NCI-H2171 treated with DMSO at 0.1 percent for 48 hours (cell line): Measurements from ENCODE around the gene TSPAN10.
"Not testable (repeated sequence)": the region's sequence is repeated elsewhere in the genome, so short reads cannot be mapped to it uniquely, and the experiment has no call there.

Source experiments
- DNase-seq: peaks from one replicate; lab custom pipeline; 2025; lab: John Stamatoyannopoulos, UW

Gene TSPAN10

DNA sequence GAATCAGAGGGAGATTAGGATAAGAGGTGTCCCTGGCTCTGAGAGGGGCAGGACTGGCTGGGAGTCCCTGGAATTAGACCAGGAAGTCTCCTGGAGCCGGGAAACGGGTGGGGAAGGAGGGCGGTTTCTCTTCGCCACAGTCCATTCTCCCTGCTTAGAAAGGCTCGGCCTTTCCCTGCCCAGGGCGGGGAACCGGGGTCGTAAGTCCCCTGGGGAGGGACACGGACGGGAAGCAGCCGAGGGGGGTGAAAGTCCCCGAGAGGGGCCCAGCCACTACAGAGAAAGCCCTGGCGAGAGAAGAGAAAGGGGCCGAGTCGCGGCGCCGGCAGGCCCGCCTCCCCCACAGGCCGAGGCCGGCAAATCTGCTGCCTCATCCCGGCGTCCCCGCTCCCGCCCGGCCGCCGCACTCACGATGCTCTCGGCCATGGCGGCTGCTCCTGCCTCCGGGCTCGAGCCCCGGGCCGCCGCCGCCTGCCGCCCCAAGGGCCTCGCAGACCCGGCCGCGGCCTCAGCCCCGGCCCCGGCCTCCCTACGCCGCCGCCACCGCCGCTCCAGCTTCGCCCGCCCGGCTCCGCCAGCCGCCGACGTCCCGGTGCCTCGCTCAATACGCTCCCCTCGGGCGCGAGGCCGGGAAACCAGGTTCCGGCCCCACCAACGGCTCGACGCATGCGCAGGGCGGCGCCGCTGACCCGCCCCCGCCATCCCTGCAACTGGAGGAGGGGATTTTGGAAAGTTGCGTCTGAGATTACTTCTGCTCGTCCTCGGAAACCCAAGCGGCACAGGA is at the start of gene TSPAN10, which contains the start of gene NPLOC4:
Gene TSPAN10 (plus strand): TSS at position 692 of the 784 bp plus-strand sequence. CDS start 5,217 bp downstream, outside the sequence.
Gene NPLOC4 (minus strand): TSS at position 608 of the 784 bp plus-strand sequence. CDS start 182 bp downstream, at position 426.
- DNase-seq = peak; percentile 74

DNA sequence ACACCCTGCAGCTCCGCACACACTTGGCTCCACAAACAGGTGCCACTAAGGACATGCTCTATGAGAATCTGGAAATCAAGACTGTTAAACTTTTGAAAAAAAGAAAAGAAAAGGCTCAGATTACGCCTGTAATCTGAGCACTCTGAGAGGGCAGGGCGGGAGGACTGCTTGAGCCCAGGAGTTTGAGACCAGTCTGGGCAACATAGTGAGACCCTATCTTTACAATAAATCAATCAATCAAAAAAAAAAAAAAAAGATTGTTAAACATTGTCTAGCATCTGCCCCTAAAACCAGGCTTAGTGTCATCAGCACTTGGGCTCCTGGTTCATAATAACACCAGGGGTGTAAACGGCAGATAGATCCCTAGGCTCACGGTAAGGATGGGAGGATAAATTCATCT is 47.4 kb upstream of the TSPAN10 start:
- DNase-seq = no peak

GRCh38 chr17:81590121-81590520 is 46.9 kb upstream of the TSPAN10 start:
- DNase-seq = no peak

DNA sequence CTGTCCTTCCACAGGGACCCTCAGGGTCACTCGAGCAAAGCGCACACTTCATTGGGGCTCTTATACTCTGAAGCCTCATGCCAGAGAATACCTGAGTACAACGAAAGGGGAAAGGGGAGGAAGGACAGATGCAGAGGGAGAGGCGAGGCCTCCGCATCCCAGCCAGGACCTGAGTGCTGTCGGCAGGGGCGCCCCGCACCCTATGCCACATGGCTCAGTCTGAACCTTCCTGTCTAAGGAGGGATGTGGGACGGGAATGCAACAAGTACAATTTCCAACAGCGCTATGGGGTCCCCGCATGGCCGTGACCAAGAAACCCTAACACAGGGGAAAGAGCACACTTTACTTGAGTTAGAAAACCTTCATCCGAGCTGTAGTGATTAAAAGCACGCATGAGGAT is 45.0 kb upstream of the TSPAN10 start:
- no peak for DNase-seq

DNA sequence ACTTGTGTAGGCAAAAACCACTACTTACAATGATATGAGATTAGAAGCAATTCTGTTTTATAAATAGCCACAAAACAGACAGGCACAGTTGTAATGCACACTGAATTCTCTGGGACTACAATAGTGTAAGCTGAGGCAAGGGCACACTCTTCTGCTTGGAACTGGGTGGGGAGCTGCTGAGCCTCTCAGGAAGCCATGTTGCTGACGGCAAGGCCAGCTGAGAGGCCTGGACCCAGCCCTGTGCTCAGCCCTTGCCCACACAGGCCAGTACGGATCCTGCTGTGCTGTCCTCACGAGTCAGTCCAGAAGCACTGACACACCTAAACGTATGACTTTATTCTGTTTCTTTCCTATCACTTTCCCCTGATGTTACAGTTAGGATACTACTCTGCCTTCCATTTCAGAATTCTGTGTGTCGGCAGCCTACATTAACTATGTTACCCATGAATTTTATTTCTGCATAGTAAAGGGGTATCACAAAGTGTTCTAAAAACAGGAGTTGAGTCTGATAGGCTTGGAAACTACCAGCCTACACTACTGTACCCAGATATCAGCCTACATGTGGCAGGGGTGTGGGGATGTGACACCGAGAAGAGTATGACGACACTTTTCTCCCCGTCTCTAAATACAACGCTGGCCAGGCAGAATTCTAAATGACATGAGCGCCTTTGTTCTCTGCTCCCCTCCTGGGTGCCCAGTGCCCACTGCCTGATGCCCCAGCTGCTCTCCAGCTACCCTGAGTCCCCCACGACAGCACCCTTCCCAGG is 43.7 kb upstream of the TSPAN10 start:
- DNase-seq = no peak

DNA sequence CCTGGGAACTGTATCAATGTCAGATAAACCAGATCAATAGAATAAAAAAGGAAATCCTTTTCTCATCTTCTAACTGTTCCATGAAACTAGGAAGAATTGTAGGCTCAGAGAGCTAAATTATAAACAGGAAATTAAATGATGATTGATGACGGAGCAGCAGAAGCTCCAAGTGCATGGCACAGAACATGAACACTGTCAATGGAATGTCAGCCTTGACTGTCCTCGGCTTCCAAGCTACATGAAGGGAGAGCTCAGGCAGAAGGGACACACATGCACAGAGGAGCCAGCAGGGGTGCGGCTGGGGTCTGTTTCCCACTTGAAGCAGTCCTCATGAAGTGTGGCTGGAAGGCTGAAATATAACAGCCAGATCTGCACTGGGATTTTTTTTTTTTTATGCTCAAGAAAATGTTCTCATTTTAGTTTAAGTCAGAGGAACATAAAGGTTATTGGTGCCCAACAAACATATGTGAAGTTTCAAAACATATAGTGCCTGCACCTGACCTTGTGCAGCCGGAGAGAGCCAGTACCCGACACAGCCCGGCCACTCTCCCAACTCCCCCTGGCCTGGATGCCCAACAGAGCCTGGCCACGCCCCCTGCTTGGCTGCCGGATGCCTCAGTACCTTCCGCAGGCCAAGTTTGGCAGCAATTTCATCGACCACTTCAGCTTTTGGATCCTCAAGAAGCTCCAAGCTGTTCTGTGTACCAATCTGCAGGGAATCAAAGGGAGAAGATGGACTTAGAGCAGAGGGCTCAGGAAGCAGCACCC is 37.1 kb upstream of the TSPAN10 start:
- DNase-seq = no peak

GRCh38 chr17:81601525-81602120 is 35.4 kb upstream of the TSPAN10 start:
- DNase-seq = peak; percentile 80

GRCh38 chr17:81603846-81604610 is 33.0 kb upstream of the TSPAN10 start:
- no peak for DNase-seq

- DNase-seq = no peak
Measured at GRCh38 chr17:81607431-81607830, 29.6 kb upstream of the TSPAN10 start.

DNA sequence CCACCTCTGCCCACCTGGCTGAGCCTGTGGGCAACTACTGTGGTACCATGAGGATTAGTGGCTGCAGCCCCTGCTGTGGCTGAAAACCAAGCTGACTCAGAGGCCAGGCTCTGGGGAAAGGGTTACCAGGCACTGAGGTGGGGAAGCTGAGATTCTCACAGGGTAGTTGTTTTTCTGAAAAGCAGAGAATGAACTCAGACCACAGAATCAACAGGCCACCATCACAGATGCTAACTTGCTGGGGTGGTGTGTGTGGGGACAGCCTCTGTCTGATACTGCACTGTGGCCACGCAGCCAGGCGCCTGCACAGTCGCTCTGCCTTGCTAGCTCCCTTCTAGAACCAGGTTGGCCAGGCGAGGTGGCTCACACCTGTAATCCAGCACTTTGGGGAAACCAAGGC is 28.9 kb upstream of the TSPAN10 start:
- no peak for DNase-seq

DNA sequence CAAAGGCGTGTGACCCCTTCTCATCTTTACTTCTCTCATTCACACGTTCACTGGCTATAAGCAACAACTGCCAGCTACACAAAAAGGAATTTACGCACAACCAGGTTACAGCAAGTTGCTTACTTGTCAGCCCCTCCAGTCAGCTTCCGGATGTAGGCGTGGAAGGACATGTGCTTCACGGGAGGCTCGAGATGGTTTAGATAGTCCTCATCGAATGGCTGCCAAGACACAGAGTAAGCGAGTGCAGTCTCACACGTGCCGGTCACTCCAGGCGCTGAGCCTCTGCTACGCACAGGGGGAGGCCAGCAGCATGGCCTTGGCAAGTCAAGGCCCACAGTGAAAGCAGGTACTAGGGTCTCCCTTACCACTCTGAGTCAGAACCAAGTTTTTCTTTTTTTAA is 28.4 kb upstream of the TSPAN10 start:
- DNase-seq = no peak

- no peak for DNase-seq
Measured at GRCh38 chr17:81609541-81610311, 27.3 kb upstream of the TSPAN10 start.

- DNase-seq = no peak
Measured at GRCh38 chr17:81612172-81612970, 24.6 kb upstream of the TSPAN10 start.

DNA sequence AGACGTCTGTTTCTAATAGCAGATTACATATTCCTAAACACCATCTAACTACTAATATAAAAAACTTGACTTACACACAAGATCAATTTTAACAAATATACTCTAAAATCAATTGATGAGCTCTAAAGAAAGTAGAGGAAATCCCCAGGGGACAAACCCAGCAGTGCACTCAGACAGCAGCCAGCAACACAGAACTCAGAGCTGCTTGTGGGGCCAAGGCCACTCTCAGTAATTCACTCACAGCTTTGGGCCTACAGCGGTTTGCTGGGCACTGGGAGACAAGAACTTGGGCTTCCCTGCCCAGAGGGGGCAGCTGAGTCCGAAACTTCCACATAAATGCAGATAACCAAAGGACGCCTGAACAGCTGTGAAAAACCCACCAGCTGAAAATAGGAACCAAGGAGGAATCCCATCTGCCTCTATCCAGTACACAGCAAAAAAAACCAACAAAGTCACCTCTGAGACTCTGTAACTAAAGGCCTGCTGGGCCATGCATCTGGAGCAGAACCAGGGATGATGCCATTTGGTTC is 21.5 kb upstream of the TSPAN10 start:
- DNase-seq = no peak

GRCh38 chr17:81616877-81617276 is 20.1 kb upstream of the TSPAN10 start:
- no peak for DNase-seq

DNA sequence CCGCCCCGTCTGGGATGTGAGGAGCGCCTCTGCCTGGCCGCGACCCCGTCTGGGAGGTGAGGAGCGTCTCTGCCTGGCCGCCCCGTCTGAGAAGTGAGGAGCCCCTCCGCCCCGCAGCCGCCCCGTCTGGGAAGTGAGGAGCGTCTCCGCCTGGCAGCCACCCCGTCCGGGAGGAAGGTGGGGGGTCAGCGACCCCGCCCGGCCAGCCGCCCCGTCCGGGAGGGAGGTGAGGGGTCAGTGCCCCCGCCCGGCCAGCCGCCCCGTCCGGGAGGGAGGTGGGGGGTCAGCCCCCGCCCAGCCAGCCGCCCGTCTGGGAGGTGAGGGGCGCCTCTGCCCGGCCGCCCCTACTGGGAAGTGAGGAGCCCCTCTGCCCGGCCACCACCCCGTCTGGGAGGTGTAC is 18.7 kb upstream of the TSPAN10 start:
- not testable (repeated sequence) for DNase-seq

- DNase-seq = no peak
Measured at GRCh38 chr17:81621494-81622130, 15.4 kb upstream of the TSPAN10 start.

DNA sequence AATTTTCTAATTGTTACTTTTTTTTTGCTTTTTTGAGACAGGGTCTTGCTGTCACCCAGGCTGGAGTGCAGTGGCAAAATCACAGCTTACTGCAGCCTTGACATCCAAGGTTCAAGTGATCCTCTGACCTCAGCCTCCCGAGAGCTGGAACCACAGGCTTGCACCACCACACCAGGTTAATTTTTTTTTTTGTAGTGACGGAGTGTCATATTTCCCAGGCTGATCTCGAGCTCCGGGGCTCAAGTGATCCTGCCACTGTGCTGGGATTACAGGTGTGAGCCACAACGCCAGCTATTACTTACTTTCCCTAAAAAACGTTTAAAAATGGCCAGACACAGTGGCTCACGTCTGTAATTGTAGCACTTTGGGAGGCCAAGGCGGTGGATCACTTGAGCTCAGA is 6.7 kb upstream of the TSPAN10 start:
- DNase-seq = no peak

DNA sequence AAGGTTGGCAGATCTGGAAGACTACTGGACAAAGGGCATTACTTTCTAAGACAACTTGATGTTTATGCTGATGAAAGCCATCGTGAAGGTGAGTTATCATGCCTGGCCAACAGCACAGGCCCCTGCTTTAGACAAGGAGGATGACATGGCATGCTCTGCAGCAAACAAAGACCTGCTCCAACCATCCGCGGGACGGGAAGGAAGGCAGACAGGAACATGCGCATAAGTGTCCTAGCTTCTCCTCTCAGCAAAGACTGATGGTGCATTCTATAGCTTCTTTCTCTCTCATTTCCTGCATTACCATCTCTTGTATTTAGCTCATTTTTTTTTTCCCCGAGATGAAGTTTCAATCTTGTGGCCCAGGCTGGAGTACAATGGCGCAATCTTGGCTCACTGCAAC is 5.5 kb upstream of the TSPAN10 start:
- DNase-seq = no peak
